Natural killer cell (primary cell): ENCODE data around the gene GRIN3B. TPM values are rescaled to one million over a fixed set of nuclear protein-coding genes. Genes with fewer than 3 reads are reported as not detected.
A peak's percentile ranks its signal among the peaks of the same experiment; 100 is the strongest.

ENCODE experiments used
- ATAC-seq, 3 donors: fragments of 150-1000 bp in 2 of 3; fragments of 200-7000 bp in 1 of 3; cut with Tn5 transposase; 1 replicate in 1 of 3; 2 replicates in 2 of 3; pipeline ENCODE4 v1.10.0; 2021; ENCODE audit warnings: mild to moderate bottlenecking in 2 of 3, moderate library complexity in 2 of 3
- DNase-seq, 2 donors: peaks; one replicate each; pipeline versions ENCODE4 v3.0.0 to v3.0.0-alpha.2; 2013 to 2021; ENCODE audit warnings: mixed read lengths in 1 of 2
- H3K27ac ChIP-seq: one replicate; pipeline ENCODE4 v1.5.1; 2013; ENCODE audit warnings: mild to moderate bottlenecking, low read length
- H3K27me3 ChIP-seq: one replicate; pipeline ENCODE4 v1.6.1; 2013; ENCODE audit warnings: low read length; ENCODE audit not compliant: control insufficient read depth, insufficient read depth
- H3K36me3 ChIP-seq: one replicate; pipeline ENCODE4 v1.6.1; 2013; ENCODE audit warnings: low read length; ENCODE audit not compliant: control insufficient read depth, insufficient read depth
- H3K4me1 ChIP-seq: one replicate; pipeline ENCODE4 v1.6.1; 2013; ENCODE audit warnings: low read length; ENCODE audit not compliant: control insufficient read depth, insufficient read depth
- H3K4me3 ChIP-seq: one replicate; pipeline ENCODE4 v1.5.1; 2013; ENCODE audit warnings: low read length
- H3K9me3 ChIP-seq: one replicate; pipeline ENCODE4 v1.6.1; 2013; ENCODE audit warnings: low read length; ENCODE audit not compliant: control insufficient read depth, insufficient read depth
- H3K27ac Mint-ChIP-seq, 2 donors: one replicate each; pipeline ENCODE4 v1.8.0; 2022; ENCODE audit warnings: mild to moderate bottlenecking in 2 of 2, mixed read lengths in 2 of 2, moderate library complexity in 1 of 2
- H3K27me3 Mint-ChIP-seq, 2 donors: one replicate each; pipeline ENCODE4 v1.8.0; 2022; ENCODE audit warnings: low read depth in 2 of 2, mixed read lengths in 2 of 2
- H3K36me3 Mint-ChIP-seq: one replicate; pipeline ENCODE4 v1.8.0; 2022; ENCODE audit warnings: mixed read lengths
- H3K4me1 Mint-ChIP-seq, 2 donors: one replicate each; pipeline ENCODE4 v1.8.0; 2022; ENCODE audit warnings: mixed read lengths in 2 of 2
- H3K4me3 Mint-ChIP-seq: one replicate; pipeline ENCODE4 v1.8.0; 2022; ENCODE audit warnings: mild to moderate bottlenecking, moderate library complexity, mixed read lengths
- H3K9me3 Mint-ChIP-seq, 2 donors: one replicate each; pipeline ENCODE4 v1.8.0; 2022; ENCODE audit warnings: mixed read lengths in 2 of 2
- CTCF ChIP-seq: fragments of 200-600 bp; IDR thresholded peaks from one replicate; pipeline ENCODE4 v1.8.0; 2022; ENCODE audit warnings: antibody characterized with exemption
- WGBS: methylation state at CpG from one replicate; pipeline ENCODE4 v1.1.7; 2013; ENCODE audit warnings: missing lambda C conversion rate; ENCODE audit not compliant: insufficient coverage; 5-methylcytosine and 5-hydroxymethylcytosine counted together
- intact Hi-C: fragments of 100-400 bp; cut with micrococcal nuclease; formaldehyde crosslinking; loops from one replicate; pipeline ENCODE4 v1.14.2; 2022
- total RNA-seq, 4 donors: library from RNA; stranded (reverse); fragments of 120-200 nt in 1 of 4; gene quantifications; one replicate each; pipeline versions ENCODE4 v1.2.3 to v1.2.4, GENCODE V29; 2013 to 2022

The GRIN3B gene
- total RNA-seq, 3 donors from 2014 or later (not counting 1 experiment from before 2014, with no cell fraction given), result 0.09 to 0.15 TPM; not detected in 1

GRCh38 chr19:1016647-1017114 lies 16.5 kb downstream of the GRIN3B start:
- Mint-ChIP-seq H3K27ac (peak overlapping the region in 1 of 2 donors; percentile 84), H3K27me3 (peaks cover 0 to 3% of the 10 kb centered on the region in 2 donors), H3K4me1 (peaks cover 22 to 53% of the 10 kb centered on the region in 2 donors), H3K9me3 (no peaks in the 10 kb centered on the region), H3K36me3 (no peaks in the 10 kb centered on the region), H3K4me3 (peak overlapping the region; percentile 45)
- Histone ChIP-seq H3K36me3 (peaks cover 31% of the 10 kb centered on the region), H3K4me3 (no peak overlapping the region), H3K27me3 (no peaks in the 10 kb centered on the region), H3K27ac (no peak overlapping the region), H3K9me3 (no peaks in the 10 kb centered on the region), H3K4me1 (peaks cover 61% of the 10 kb centered on the region)
- intact Hi-C loops, result no loop called here
- TF ChIP-seq CTCF, result no peak
- no peak for DNase-seq
- 84% methylated on average over 12 of the region's 12 CpGs for WGBS
- no peak for ATAC-seq

GRCh38 chr19:1017115-1017905 lies 17.1 kb downstream of the GRIN3B start:
- H3K4me3 ChIP-seq, result no peak overlapping the region

GRCh38 chr19:1017906-1018305 lies 17.7 kb downstream of the GRIN3B start:
- TF ChIP-seq CTCF, result no peak
- 96% methylated on average over 9 of the region's 9 CpGs for WGBS
- Mint-ChIP-seq H3K9me3 (no peaks in the 10 kb centered on the region), H3K4me3 (peak overlapping the region; percentile 64), H3K27ac (peak overlapping the region; percentile 57 to 84), H3K27me3 (peaks cover 0 to 3% of the 10 kb centered on the region in 2 donors), H3K4me1 (peaks cover 24 to 54% of the 10 kb centered on the region in 2 donors), H3K36me3 (no peaks in the 10 kb centered on the region)
- DNase-seq, result no peak
- H3K27me3 ChIP-seq, result no peaks in the 10 kb centered on the region
- ATAC-seq, result no peak
- H3K36me3 ChIP-seq, result peaks cover 21% of the 10 kb centered on the region
- intact Hi-C loops, result no loop called here
- no peak overlapping the region for H3K4me3 ChIP-seq
- no peaks in the 10 kb centered on the region for H3K9me3 ChIP-seq
- peaks cover 69% of the 10 kb centered on the region for H3K4me1 ChIP-seq
- H3K27ac ChIP-seq, result no peak overlapping the region

More at GRCh38 chr19:1017115-1017905, 17.1 kb downstream of the GRIN3B start:
- ATAC-seq, result no peak
- no peaks in the 10 kb centered on the region for H3K27me3 ChIP-seq
- Mint-ChIP-seq H3K4me3 (peak overlapping the region; percentile 64), H3K27ac (peak overlapping the region; percentile 57 to 84), H3K9me3 (no peaks in the 10 kb centered on the region), H3K36me3 (no peaks in the 10 kb centered on the region), H3K4me1 (peaks cover 24 to 54% of the 10 kb centered on the region in 2 donors), H3K27me3 (peaks cover 0 to 3% of the 10 kb centered on the region in 2 donors)
- no peak overlapping the region for H3K27ac ChIP-seq
- TF ChIP-seq CTCF, result no peak
- H3K4me1 ChIP-seq, result peaks cover 67% of the 10 kb centered on the region
- DNase-seq, result no peak
- WGBS, result 69% methylated on average over 24 of the region's 24 CpGs
- peaks cover 26% of the 10 kb centered on the region for H3K36me3 ChIP-seq
- intact Hi-C loops, result no loop called here
- H3K9me3 ChIP-seq, result no peaks in the 10 kb centered on the region
